Natural killer cell (primary cell): Measurements from ENCODE around the gene NTN4. TPM values are rescaled to one million over a fixed set of nuclear protein-coding genes. Genes with fewer than 3 reads are reported as not detected.
"Not testable (repeated sequence)": the region's sequence is repeated elsewhere in the genome, so short reads cannot be mapped to it uniquely, and the experiment has no call there.

Source experiments
- ATAC-seq, 3 donors: fragments of 150-1000 bp in 2 of 3; fragments of 200-7000 bp in 1 of 3; cut with Tn5 transposase; 1 replicate in 1 of 3; 2 replicates in 2 of 3; pipeline ENCODE4 v1.10.0; 2021; ENCODE audit warnings: mild to moderate bottlenecking in 2 of 3, moderate library complexity in 2 of 3
- DNase-seq, 2 donors: peaks; one replicate each; pipeline versions ENCODE4 v3.0.0 to v3.0.0-alpha.2; 2013 to 2021; ENCODE audit warnings: mixed read lengths in 1 of 2
- H3K27ac ChIP-seq: one replicate; pipeline ENCODE4 v1.5.1; 2013; ENCODE audit warnings: mild to moderate bottlenecking, low read length
- H3K27me3 ChIP-seq: one replicate; pipeline ENCODE4 v1.6.1; 2013; ENCODE audit warnings: low read length; ENCODE audit not compliant: control insufficient read depth, insufficient read depth
- H3K36me3 ChIP-seq: one replicate; pipeline ENCODE4 v1.6.1; 2013; ENCODE audit warnings: low read length; ENCODE audit not compliant: control insufficient read depth, insufficient read depth
- H3K4me1 ChIP-seq: one replicate; pipeline ENCODE4 v1.6.1; 2013; ENCODE audit warnings: low read length; ENCODE audit not compliant: control insufficient read depth, insufficient read depth
- H3K4me3 ChIP-seq: one replicate; pipeline ENCODE4 v1.5.1; 2013; ENCODE audit warnings: low read length
- H3K9me3 ChIP-seq: one replicate; pipeline ENCODE4 v1.6.1; 2013; ENCODE audit warnings: low read length; ENCODE audit not compliant: control insufficient read depth, insufficient read depth
- H3K27ac Mint-ChIP-seq, 2 donors: one replicate each; pipeline ENCODE4 v1.8.0; 2022; ENCODE audit warnings: mild to moderate bottlenecking in 2 of 2, mixed read lengths in 2 of 2, moderate library complexity in 1 of 2
- H3K27me3 Mint-ChIP-seq, 2 donors: one replicate each; pipeline ENCODE4 v1.8.0; 2022; ENCODE audit warnings: low read depth in 2 of 2, mixed read lengths in 2 of 2
- H3K36me3 Mint-ChIP-seq: one replicate; pipeline ENCODE4 v1.8.0; 2022; ENCODE audit warnings: mixed read lengths
- H3K4me1 Mint-ChIP-seq, 2 donors: one replicate each; pipeline ENCODE4 v1.8.0; 2022; ENCODE audit warnings: mixed read lengths in 2 of 2
- H3K4me3 Mint-ChIP-seq: one replicate; pipeline ENCODE4 v1.8.0; 2022; ENCODE audit warnings: mild to moderate bottlenecking, moderate library complexity, mixed read lengths
- H3K9me3 Mint-ChIP-seq, 2 donors: one replicate each; pipeline ENCODE4 v1.8.0; 2022; ENCODE audit warnings: mixed read lengths in 2 of 2
- WGBS: methylation state at CpG from one replicate; pipeline ENCODE4 v1.1.7; 2013; ENCODE audit warnings: missing lambda C conversion rate; ENCODE audit not compliant: insufficient coverage; 5-methylcytosine and 5-hydroxymethylcytosine counted together
- intact Hi-C: fragments of 100-400 bp; cut with micrococcal nuclease; formaldehyde crosslinking; loops from one replicate; pipeline ENCODE4 v1.14.2; 2022
- total RNA-seq, 4 donors: library from RNA; stranded (reverse); fragments of 120-200 nt in 1 of 4; gene quantifications; one replicate each; pipeline versions ENCODE4 v1.2.3 to v1.2.4, GENCODE V29; 2013 to 2022
- TF ChIP-seq, protein P1 (sequence below): fragments of 200-600 bp; IDR thresholded peaks from one replicate; pipeline ENCODE4 v1.8.0; 2022; ENCODE audit warnings: antibody characterized with exemption

The NTN4 gene
- total RNA-seq, 3 donors from 2014 or later (not counting 1 experiment from before 2014, with no cell fraction given) = 0.18 TPM; not detected in 2

DNA sequence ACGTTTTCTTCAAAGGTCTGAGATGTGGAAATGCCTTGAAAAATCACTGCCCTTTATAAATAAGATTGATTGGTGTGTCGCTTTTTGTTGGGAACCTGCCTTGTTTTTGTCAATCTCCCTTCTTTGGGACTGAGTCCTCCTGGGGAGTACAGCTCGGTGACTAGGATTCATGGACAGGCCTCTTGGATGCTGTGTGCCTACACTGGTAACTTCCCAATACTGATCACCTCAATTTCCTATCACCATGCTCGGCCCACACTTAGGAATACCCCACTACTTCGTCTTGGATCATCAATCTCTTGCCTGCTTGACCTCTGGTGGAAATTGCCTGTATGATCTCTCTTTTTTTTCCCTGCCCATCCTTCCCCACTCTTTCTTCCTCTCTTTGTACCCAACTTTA, 34.2 kb downstream of the NTN4 start:
- Mint-ChIP-seq H3K27ac (no peak overlapping the region), H3K36me3 (no peaks in the 10 kb centered on the region), H3K4me1 (no peaks in the 10 kb centered on the region), H3K9me3 (no peaks in the 10 kb centered on the region), H3K27me3 (peaks cover 12 to 25% of the 10 kb centered on the region in 2 donors), H3K4me3 (no peak overlapping the region)
- DNase-seq (no peak), ATAC-seq (no peak)
- TF ChIP-seq, protein P1, sequence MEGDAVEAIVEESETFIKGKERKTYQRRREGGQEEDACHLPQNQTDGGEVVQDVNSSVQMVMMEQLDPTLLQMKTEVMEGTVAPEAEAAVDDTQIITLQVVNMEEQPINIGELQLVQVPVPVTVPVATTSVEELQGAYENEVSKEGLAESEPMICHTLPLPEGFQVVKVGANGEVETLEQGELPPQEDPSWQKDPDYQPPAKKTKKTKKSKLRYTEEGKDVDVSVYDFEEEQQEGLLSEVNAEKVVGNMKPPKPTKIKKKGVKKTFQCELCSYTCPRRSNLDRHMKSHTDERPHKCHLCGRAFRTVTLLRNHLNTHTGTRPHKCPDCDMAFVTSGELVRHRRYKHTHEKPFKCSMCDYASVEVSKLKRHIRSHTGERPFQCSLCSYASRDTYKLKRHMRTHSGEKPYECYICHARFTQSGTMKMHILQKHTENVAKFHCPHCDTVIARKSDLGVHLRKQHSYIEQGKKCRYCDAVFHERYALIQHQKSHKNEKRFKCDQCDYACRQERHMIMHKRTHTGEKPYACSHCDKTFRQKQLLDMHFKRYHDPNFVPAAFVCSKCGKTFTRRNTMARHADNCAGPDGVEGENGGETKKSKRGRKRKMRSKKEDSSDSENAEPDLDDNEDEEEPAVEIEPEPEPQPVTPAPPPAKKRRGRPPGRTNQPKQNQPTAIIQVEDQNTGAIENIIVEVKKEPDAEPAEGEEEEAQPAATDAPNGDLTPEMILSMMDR = no peak
- H3K27ac ChIP-seq = no peak overlapping the region
- H3K4me1 ChIP-seq = no peaks in the 10 kb centered on the region
- WGBS = 77% methylated on average over 5 of the region's 5 CpGs
- intact Hi-C loops = no loop called here
- no peaks in the 10 kb centered on the region for H3K36me3 ChIP-seq
- no peaks in the 10 kb centered on the region for H3K9me3 ChIP-seq
- no peaks in the 10 kb centered on the region for H3K27me3 ChIP-seq
- H3K4me3 ChIP-seq = no peak overlapping the region

DNA sequence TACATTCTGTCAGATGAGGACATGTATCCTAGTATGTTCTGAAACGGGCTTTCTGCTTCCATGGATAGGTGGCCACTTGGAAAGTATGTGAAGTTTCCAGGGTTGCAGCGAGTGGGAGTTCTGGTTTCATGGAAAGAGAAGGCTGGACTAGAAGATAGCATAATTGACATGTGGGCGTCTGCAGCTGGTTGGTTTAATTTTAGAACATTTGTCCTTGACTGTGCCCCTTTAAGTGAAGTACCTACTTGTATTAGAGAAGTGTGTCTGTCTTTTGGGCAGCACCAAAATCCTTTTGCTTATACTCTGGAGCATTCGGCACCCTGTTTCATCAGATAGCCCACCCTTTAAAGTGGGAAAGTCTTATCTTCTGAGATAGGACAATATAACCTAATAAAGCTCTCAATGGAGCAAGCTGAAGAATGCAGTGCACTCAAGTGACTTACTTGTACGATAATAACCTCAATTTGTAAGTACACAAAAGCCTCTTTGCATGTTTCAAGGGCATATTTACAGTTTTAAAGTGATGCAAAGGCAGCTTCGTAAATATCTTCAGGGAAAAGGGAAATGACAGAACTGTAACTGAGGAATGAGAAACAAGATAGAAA, 35.2 kb downstream of the NTN4 start:
- peaks cover 8 to 22% of the 10 kb centered on the region in 2 donors for H3K27me3 Mint-ChIP-seq
- H3K36me3 Mint-ChIP-seq = no peaks in the 10 kb centered on the region
- no peaks in the 10 kb centered on the region for H3K4me1 ChIP-seq
- H3K27ac Mint-ChIP-seq = no peak overlapping the region
- H3K36me3 ChIP-seq = no peaks in the 10 kb centered on the region
- H3K4me3 ChIP-seq = no peak overlapping the region
- H3K4me3 Mint-ChIP-seq = no peak overlapping the region
- intact Hi-C loops = no loop called here
- no peaks in the 10 kb centered on the region for H3K9me3 Mint-ChIP-seq
- TF ChIP-seq, protein P1 = no peak
- no peaks in the 10 kb centered on the region for H3K27me3 ChIP-seq
- H3K9me3 ChIP-seq = no peaks in the 10 kb centered on the region
- H3K27ac ChIP-seq = no peak overlapping the region
- ATAC-seq = no peak
- H3K4me1 Mint-ChIP-seq = no peaks in the 10 kb centered on the region
- 74% methylated on average over 6 of the region's 6 CpGs for WGBS
- DNase-seq = no peak

DNA sequence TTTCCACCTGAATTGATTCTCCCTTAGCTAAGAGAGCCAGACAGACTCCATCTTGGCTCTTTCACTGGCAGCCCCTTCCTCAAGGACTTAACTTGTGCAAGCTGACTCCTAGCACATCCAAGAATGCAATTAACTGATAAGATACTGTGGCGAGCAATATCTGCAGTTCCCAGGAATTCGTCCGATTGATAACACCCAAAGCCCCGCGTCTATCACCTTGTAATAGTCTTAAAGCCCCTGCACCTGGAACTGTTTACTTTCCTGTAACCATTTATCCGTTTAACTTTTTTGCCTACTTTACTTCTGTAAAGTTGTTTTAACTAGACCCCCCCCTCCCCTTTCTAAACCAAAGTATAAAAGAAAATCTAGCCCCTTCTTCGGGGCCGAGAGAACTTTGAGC, 44.5 kb downstream of the NTN4 start:
- WGBS = 97% methylated on average over 6 of the region's 8 CpGs
- H3K4me1 ChIP-seq, DNase-seq, H3K9me3 Mint-ChIP-seq, H3K4me3 Mint-ChIP-seq, H3K4me1 Mint-ChIP-seq, intact Hi-C loops, H3K4me3 ChIP-seq, H3K27me3 ChIP-seq, H3K9me3 ChIP-seq, H3K36me3 ChIP-seq, H3K36me3 Mint-ChIP-seq, ATAC-seq, H3K27ac ChIP-seq, H3K27ac Mint-ChIP-seq: not testable (repeated sequence)
- H3K27me3 Mint-ChIP-seq = peaks cover 19 to 27% of the 10 kb centered on the region in 2 donors

DNA sequence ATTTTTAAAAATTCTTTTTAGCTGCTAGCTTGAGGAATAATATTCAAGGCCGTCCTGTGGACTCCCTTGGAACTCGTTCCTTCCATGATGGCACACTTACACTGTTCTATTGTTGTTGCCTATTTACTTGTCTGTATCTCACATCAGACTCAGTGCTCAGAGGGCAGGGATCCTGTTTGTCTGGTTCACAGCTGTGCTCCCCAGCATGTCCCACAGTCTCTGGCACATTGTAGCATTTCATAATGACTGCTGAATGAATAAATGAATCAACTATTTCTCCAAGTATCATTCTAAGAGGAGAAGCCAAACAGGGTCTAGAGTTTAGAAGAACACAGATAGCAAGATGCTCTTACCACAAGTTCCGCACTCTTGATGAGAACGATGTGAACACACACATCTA, 48.0 kb downstream of the NTN4 start:
- no peak overlapping the region for H3K4me3 Mint-ChIP-seq
- H3K27me3 Mint-ChIP-seq = peaks cover 15 to 39% of the 10 kb centered on the region in 2 donors
- Histone ChIP-seq H3K4me1 (no peaks in the 10 kb centered on the region), H3K27me3 (no peaks in the 10 kb centered on the region), H3K9me3 (no peaks in the 10 kb centered on the region), H3K27ac (no peak overlapping the region), H3K4me3 (no peak overlapping the region), H3K36me3 (no peaks in the 10 kb centered on the region)
- intact Hi-C loops = no loop called here
- TF ChIP-seq, protein P1 = no peak
- no peaks in the 10 kb centered on the region for H3K36me3 Mint-ChIP-seq
- no peak for ATAC-seq
- H3K27ac Mint-ChIP-seq = no peak overlapping the region
- no peaks in the 10 kb centered on the region for H3K4me1 Mint-ChIP-seq
- H3K9me3 Mint-ChIP-seq = peaks cover 0 to 2% of the 10 kb centered on the region in 2 donors
- WGBS = 77% methylated on average over 2 of the region's 4 CpGs
- DNase-seq = no peak
